HG03066 (cell line): Measurements from ENCODE around the gene CHST7.
A peak's percentile ranks its signal among the peaks of the same experiment; 100 is the strongest.

ENCODE experiments used
- ATAC-seq: cut with Tn5 transposase; IDR thresholded peaks from one replicate; pipeline ENCODE4 v1.9.1; 2021; ENCODE audit warnings: low read depth; ENCODE audit not compliant: unreplicated experiment

CHST7 gene

DNA sequence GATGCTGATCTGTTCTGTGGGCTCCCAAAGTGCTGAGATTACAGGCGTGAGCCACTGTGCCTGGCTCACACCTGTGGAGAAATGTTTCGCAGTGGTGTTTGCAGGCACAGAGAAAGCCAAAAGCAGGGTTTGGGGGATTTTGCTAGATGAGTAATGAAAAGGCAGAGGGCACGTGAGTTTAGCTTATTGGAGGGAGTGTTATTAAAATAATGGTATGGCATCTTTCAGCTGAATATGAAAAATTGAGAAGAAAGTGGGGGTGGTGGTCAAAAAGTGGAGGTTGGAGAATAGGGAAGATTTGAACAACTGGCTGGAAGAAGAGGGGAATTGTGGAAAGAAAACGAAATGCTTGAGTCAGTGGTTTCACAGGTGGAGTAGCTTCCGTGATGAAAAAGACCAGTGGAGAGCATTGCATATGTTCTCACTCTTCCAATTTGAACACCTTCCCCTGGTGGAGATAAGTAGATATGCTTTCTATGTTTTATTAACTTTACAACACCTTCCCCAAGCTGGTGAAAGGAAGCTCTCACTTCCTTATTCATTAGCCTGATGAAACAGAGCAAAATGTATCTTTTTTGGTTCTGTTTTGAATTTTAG lies 1.1 kb upstream of the CHST7 start:
- ATAC-seq, result no peak

DNA sequence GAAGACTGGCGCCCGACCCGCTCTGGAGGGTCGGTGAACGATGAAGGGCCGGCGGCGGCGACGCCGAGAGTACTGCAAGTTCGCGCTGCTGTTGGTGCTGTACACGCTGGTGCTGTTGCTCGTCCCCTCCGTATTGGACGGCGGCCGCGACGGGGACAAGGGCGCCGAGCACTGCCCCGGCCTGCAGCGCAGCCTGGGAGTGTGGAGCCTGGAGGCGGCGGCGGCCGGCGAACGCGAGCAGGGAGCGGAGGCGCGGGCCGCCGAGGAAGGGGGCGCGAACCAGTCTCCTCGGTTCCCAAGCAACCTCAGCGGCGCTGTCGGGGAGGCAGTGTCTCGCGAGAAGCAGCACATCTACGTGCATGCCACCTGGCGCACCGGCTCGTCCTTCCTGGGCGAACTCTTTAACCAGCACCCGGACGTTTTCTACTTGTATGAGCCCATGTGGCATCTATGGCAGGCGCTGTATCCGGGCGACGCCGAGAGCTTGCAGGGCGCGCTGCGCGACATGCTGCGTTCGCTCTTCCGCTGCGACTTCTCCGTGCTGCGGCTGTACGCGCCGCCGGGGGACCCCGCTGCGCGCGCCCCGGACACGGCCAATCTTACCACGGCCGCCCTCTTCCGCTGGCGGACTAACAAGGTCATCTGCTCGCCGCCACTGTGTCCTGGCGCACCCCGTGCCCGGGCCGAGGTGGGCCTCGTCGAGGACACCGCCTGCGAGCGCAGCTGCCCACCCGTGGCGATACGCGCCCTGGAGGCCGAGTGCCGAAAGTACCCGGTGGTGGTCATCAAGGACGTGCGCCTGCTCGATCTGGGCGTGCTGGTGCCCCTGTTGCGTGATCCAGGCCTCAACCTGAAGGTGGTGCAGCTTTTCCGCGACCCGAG lies 568 bp downstream of the CHST7 start:
- ATAC-seq, result no peak

DNA sequence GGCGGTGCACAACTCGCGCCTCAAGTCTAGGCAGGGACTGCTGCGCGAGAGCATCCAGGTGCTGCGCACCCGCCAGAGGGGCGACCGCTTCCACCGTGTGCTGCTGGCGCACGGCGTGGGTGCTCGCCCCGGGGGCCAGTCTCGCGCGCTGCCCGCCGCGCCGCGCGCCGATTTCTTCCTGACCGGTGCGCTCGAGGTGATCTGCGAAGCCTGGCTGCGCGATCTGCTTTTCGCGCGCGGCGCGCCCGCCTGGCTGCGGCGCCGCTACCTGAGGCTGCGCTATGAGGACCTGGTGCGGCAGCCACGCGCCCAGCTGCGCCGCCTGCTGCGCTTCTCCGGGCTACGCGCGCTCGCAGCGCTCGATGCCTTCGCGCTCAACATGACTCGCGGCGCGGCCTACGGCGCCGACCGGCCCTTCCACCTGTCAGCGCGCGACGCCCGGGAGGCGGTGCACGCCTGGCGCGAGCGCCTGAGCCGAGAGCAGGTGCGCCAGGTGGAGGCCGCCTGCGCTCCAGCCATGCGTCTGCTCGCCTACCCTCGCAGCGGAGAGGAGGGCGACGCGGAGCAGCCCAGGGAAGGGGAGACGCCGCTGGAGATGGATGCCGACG lies 1.3 kb downstream of the CHST7 start:
- ATAC-seq, result no peak

- ATAC-seq, result no peak
Observed at GRCh38 chrX:46575586-46575985, 2.0 kb downstream of the CHST7 start.

DNA sequence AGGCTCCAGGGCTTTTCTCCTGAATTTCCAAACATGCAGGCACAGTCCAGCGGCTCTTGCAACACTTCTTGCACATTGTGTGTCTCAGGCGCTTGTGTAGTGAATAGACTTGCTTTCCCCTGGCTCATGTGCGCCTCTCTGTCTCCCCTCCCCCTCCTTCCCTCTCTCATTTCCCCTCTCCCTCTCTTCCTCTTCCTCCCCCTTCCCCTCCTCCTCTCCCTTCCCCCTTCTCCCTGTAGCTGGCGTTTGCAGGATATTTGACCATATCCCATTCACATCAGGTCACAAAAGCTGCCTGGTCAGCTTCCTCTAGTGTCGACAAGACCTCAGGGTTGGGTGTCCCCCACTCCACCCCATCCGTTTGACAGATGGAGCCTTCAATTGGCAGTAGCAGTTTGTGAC lies 2.4 kb downstream of the CHST7 start:
- ATAC-seq, result no peak

DNA sequence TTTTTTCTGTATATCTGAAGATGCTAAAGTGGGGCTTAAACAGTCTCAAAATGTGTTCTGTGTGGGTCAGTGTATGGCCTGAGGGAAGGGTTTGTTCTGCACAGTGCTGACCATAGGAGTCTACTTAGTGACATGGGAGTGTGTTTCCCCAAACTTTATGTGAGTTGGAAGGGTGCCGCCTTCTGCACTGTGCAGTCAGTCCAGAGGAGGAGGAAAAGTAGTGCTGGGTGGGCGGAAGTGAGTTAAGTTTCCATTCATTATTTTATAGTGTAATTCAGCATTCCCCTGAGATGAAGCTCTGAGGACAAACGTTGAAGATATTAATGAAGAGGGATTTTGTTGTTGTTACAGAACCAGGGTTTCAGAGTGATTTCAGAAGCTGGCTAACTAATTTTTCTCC lies 2.9 kb downstream of the CHST7 start:
- ATAC-seq, result no peak

GRCh38 chrX:46577221-46578005 lies 3.8 kb downstream of the CHST7 start:
- no peak for ATAC-seq

- ATAC-seq, result no peak
Observed at GRCh38 chrX:46579250-46579649, 5.7 kb downstream of the CHST7 start.

GRCh38 chrX:46580613-46581012 lies 7.0 kb downstream of the CHST7 start:
- ATAC-seq, result no peak

- no peak for ATAC-seq
Observed at GRCh38 chrX:46582325-46582724, 8.8 kb downstream of the CHST7 start.

DNA sequence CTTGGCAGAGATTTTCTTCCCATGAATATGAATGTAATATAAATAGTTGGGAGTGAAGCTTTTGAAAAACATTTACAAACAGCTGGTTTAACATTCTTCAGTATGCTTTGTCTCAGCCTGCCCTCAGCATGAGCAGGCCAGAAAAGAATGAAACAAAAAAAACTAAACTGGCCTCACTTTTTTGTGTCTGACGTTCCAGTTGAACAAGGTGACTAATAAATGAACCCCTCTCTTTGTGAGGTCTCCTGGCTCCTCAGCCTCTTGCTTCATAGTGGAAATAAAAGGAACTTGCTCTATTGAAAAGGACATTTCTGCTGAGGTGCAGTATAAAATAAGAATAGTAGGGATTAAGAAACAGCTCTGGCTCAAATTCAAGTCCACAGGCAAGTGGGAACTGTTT lies 9.4 kb downstream of the CHST7 start:
- no peak for ATAC-seq

GRCh38 chrX:46584736-46585135 lies 11.2 kb downstream of the CHST7 start:
- no peak for ATAC-seq

DNA sequence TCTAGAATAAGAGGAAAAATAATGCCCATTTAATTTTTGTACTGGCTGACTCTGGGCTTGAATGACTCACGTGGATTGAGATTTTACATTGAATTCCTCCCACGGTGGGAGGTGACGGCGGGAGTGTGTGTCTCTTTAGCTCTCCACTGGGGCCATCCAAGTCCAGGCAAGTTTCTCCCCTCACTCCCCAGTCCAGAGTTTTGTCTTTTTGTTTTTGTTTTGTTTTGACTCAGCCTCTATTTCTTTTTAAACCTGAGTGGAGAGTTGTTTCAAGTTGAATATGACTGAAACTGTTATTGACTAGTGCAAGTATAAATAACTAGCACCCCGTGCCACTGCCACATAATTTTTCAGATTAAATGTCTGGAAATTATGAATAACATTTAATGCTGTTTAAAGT lies 13.6 kb downstream of the CHST7 start:
- ATAC-seq, result peak; percentile 82

DNA sequence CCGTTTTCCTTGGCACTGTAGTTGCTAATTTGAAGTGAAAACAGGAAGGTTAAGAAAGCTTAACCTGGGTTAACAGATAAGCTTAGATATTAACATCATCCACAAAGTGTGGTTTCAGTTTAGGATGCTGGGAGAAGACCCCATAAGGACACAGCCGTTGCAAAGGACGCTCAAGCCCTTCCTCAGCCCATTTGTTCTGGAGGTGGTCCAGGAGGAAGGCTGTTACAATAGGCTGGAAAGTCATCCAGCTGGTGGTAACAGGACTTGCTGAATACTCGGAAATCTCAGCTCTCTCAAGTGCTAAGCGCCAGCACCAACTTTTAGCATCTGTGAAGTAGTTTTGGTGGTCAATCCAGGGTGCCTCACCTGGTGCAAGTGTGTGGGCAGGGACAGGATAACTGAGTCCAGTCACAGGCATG lies 14.2 kb downstream of the CHST7 start:
- no peak for ATAC-seq

DNA sequence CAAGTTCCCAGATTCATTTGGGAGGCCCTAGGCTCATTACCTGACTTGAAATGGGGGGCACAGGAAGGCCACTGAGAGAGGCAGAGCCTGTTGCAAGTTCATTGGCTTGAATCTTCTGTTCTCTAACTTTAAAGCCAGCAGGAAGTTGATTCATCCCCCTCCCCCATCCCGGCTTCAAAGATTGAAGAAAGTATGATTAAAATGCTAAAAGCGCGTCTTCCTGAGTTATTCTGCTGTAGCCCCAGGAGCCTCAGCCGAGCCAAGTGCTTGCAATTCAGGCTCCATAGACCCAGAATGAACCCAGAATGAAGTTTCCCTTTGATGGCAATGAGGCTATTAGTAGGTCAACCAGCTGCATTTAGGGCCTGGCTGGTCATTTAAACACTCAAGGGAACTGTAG lies 14.7 kb downstream of the CHST7 start:
- ATAC-seq, result no peak

DNA sequence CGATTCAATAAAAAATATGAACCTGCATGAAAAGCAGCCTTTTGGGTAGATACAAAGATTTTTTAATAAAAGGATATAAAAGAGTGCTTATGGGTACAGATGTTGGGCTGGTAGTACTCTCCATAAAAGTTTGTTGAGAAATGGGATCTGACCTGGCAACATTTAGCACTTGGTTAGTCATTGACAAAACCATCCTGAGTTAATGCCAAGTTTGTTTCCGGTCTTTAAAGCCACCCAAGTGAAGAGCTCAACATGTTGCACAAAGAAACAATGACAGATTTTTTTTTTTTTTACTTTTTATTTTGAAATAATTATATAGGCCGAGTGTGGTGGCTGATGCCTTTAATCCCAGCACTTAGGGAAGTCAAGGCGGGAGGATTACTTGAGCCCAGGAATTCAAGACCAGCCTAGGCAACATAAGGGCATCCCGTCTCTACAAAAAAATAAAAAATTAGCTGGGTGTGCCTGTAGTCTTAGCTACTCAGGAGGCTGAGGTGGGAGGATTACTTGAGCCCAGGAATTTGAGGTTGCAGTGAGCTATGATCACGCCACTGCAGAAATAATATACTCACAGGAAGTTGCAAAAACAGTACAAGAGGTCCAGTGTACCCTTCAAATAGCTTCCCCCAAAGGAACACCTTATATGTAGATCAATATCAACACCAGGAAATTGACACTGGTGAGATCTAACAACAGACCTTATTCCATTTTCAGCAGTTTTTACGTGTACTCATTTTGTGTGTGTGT lies 16.6 kb downstream of the CHST7 start:
- no peak for ATAC-seq

- no peak for ATAC-seq
Observed at GRCh38 chrX:46595084-46595483, 21.5 kb downstream of the CHST7 start.

DNA sequence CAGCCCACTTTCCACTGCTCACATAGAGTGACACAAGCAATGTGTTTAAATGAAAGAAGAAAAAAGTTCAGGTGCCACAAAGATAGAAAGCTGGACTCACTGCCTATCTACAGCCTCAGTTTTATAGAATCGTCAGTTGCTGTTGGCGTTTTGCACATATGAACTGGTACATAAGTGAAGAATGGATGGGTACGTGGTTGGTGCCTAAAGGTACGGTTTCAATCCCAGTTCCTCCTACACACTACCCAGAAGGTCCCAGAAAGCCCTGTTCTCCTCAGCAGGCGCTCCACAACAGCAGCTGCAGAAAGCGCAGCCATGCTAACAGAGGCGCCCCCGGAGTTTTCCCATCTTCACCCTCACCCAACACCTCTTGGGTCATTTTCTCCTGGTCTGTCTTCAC lies 23.6 kb downstream of the CHST7 start:
- ATAC-seq, result no peak

GRCh38 chrX:46597771-46598170 lies 24.2 kb downstream of the CHST7 start:
- no peak for ATAC-seq

GRCh38 chrX:46599051-46599560 lies 25.5 kb downstream of the CHST7 start:
- ATAC-seq, result no peak
